Urothelium cell line (cell line): Measurements from ENCODE around the gene ITGA1.
"Not testable (repeated sequence)": the region's sequence is repeated elsewhere in the genome, so short reads cannot be mapped to it uniquely, and the experiment has no call there.

ENCODE experiments used
- DNase-seq: peaks from one replicate; pipeline ENCODE4 v3.0.0; 2011; ENCODE audit warnings: low spot score, mixed read lengths
- FAIRE-seq: peaks from 2 replicates; lab custom pipeline; 2011; peaks lifted over from hg19 to GRCh38; lab: Jason Lieb, UNC

Gene ITGA1

GRCh38 chr5:52787600-52788504 is at the start of gene ITGA1, which contains the start of gene PELO:
Gene ITGA1, plus strand, starts transcription at chr5:52787916. Its CDS starts 438 bp downstream, at chr5:52788354.
Gene PELO, plus strand, starts transcription at chr5:52787916. Its CDS starts 12,479 bp downstream, at chr5:52800395.
- FAIRE-seq (peak; percentile 20), DNase-seq (peak; percentile 83)

DNA sequence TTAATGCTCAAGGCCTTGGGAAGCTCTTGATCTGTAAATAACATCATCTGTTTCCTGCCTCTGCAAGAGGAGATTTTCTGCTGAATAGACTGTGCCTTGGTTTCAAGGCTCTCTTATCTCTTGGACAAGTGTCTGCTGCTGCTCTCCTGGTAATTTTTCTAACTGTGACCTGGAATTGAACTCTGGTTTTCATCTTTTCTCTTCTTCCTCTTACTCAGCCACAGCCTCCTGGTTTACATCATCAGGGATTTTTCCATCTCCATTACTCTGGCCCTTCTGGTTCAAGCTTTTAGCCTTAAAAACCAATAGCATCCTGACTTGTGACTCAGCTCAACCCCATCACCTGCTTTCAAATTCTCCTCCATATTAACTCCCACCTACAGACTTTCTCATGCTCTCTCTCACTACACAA is 49.6 kb upstream of the ITGA1 start:
- FAIRE-seq (no peak), DNase-seq (no peak)

DNA sequence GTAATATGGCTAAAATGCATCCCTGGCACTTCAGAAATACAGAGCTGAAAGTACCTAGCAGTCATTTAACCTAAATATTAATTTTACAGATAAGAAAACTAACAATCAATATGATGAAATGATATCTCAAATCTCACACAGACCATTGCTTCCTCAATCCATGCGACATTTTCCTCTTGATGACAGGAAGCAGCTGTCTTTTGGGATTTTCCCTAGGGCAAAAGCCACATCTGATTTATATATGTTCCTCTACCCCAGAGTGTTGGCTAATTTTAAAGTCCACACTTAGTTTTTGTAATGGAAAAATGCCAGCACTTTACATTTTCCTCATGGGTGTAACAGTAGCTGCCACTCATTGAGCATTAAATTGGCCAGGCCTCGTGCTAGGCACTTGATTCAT is 47.7 kb upstream of the ITGA1 start:
- FAIRE-seq (no peak), DNase-seq (no peak)

DNA sequence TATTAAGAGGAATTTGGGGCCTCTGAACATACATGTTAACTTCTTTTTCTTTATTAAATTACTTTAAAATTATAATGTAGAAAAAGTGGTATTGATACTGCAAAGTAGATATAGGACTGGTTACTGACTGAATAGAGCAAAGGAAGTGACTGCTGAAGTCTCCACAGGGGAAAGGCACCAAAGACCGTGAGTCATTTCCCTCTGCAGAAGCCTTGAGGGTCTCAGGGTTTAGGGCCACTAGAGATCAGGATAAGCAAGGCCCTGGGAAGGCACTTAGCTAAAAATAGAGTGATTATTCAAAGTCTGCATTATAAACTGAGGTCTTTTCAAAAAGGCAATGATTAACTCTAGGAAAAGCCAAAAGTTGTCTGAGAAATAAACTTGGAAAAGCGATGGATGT is 44.7 kb upstream of the ITGA1 start:
- no peak for DNase-seq
- no peak for FAIRE-seq

DNA sequence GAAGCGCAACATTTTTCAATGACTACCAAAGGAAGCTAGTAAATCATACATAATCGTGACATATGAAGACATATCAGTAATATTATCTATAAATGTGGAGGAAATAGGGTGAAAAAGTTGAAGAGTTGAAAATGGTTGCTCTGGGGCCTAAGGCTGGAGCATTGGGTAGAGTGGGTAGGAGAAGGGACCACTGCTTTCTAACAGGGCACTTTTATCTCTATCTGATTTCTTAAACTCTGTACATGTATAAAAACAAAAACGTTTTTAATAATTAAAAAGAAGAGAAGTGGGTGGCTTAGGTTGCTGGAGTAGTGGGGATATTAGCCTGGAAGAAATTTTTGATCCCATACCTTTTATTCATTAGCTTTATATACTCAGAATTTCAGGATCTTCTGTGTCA is 44.2 kb upstream of the ITGA1 start:
- FAIRE-seq, result no peak

GRCh38 chr5:52743970-52744369 is 43.7 kb upstream of the ITGA1 start:
- no peak for DNase-seq
- no peak for FAIRE-seq

More for the DNA sequence above, 44.2 kb upstream of the ITGA1 start:
- no peak for DNase-seq

DNA sequence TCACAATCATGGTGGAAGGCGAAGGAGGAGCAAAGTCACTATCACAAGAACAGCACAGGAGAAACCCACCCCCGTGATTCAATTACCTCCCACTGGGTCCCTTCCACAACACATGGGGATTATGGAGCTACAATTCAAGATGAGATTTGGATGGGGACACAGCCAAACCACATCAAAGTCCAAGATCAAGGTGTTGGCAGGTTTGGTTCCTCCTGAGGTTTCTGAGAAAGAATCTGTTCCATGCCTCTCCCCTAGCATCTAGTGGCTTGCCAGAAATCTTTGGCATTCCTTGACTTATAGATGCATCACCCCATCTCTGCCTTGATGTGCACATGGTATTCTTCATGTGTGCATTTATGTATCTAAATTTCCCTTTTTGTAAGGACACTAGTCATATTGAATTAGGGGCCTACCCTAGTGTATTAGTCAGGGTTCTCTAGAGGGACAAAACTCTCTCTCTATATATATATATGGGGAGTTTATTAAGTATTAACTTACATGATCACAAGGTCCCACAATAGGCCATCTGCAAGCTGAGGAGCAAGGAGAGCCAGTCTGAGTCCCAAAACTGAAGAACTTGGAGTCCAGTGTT is 42.8 kb upstream of the ITGA1 start:
- not testable (repeated sequence) for FAIRE-seq, DNase-seq

- FAIRE-seq (no peak), DNase-seq (no peak)
These were observed 41.2 kb upstream of the ITGA1 start for GRCh38 chr5:52746539-52746938.

- FAIRE-seq, result no peak
- DNase-seq, result no peak
These were observed 39.1 kb upstream of the ITGA1 start for GRCh38 chr5:52748590-52748989.

DNA sequence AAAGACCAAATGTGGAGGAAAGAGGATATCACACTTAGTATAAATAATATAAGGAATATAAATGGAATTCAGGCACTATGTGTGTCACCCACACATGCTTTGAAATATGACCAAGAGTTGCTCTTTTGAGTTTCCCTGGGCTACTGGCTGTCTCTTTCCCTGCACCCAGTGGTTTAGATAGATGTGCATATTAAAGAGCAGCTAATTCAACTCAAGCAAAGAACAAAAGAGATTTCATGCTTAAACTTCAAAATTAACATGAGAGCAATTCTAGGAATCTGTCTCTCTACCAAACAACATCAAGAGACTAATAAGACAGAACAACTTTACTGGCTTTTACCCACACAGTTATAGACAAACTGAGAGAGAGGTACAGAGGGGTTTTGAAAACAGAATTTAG is 38.0 kb upstream of the ITGA1 start:
- DNase-seq (no peak), FAIRE-seq (no peak)

- DNase-seq (no peak), FAIRE-seq (no peak)
These were observed 36.6 kb upstream of the ITGA1 start for GRCh38 chr5:52751137-52751536.

- FAIRE-seq (no peak), DNase-seq (no peak)
These were observed 33.7 kb upstream of the ITGA1 start for GRCh38 chr5:52754051-52754450.

DNA sequence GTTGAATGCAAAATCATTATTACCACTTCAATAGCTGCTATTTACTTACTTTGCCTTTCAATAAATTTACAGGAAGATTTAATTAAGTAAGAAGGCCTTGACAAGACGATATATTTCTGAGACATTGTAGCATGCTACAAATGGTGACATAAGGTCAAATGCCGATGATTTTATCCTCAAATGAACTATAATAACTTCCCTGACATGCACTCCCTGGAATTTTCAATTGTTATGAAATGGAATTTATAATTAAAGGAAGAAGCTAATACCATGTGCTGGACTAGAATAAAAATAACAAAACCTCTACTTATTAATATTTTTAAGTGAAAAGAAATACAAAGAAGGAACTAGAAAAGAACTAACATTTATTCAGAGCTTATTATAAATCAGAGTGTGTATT is 30.2 kb upstream of the ITGA1 start:
- no peak for DNase-seq
- no peak for FAIRE-seq

- DNase-seq (no peak), FAIRE-seq (no peak)
These were observed 29.7 kb upstream of the ITGA1 start for GRCh38 chr5:52758014-52758413.

- DNase-seq (no peak), FAIRE-seq (no peak)
These were observed 28.4 kb upstream of the ITGA1 start for GRCh38 chr5:52759331-52759730.

GRCh38 chr5:52760695-52761366 is 26.9 kb upstream of the ITGA1 start:
- FAIRE-seq, result no peak
- DNase-seq, result no peak

- FAIRE-seq (no peak), DNase-seq (no peak)
These were observed 20.4 kb upstream of the ITGA1 start for GRCh38 chr5:52767217-52767743.

DNA sequence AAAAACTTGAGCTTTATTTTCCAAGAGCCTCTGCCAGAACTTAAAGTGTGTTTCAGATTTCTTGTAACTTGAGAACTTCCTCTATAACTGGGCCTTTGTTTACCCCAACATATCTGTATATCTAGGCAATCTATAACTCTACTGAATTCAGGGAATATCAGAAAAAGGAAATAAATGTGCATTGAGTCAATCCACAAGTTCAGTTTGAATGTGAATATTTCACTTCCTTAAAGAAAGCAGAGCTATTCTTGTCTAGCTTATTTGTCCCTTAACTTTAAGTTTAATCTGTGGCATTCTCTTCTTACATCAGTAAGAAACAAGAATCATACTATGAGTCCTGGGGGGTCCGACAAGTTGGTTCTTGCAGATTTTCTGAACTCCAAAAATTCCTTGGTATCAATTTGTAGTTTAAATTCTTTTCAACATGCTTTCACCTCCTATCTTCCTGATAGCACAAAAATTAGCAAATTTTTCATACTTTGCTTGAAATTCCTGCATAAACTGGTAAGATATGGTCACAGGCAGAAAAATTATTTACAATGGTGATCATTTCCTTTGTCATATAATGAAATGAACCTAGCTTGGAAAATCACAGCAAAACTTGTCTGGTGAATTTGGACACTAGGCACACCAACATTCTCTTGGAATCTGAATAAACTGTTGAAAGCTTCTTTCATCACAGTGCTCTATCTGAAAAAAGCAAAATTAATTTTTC is 19.8 kb upstream of the ITGA1 start:
- DNase-seq (no peak), FAIRE-seq (no peak)

DNA sequence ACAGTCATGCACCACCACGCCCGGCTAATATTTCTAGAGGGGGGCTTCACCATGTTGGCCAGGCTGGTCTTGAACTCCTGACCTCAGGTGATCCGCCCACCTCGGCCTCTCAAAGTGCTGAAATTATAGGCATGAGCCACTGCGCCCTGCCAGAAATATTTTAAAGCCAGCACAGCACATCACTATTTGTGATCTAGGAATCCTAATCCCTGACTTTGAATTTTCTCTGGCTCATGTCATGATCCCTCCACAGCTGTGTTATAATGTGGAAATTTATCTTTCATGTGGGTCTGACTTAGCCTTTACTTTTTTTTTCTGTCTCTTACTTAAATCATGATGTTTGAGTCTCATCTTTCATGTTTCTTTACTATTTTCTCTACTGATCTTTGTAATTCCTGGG is 18.7 kb upstream of the ITGA1 start:
- DNase-seq, result no peak
- FAIRE-seq, result no peak

DNA sequence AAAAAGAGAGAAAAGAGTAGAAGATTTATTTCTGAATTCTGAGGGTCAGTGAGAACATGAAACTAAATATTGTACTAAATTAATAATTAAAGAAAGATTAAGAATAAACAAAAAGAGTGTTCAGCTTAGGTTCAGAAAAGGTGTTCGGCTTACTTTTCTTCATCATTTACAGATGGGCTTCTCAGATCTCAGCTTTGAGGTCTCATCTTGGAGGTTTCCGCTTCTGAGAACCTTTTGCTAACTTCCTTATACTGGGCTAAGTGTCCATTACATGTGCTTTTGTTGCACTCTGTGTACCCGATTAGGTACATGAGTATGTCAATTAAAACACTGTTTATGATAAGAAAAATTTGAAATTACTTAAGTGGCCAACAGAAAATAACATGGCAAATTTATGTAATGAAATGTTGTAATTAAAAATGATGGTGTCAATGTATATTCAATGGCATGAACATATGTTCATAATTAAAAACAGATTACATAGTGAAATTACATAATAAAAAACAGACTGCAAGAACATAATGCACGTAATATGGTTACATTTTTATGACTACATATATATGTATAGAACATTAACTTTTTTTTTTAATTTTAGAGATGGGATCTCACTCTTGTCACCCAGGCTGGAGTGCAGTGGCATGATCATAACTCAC is 17.3 kb upstream of the ITGA1 start:
- DNase-seq (no peak), FAIRE-seq (no peak)
